KMS-11 (cell line): ENCODE results near the gene PHF20.
"Not testable (repeated sequence)": the region's sequence is repeated elsewhere in the genome, so short reads cannot be mapped to it uniquely, and the experiment has no call there.

Experiments
- H2AFZ ChIP-seq: fragments of 200-600 bp; sonication (generic); 2 replicates; pipeline ENCODE4 v1.6.1; 2016; ENCODE audit warnings: antibody characterized with exemption, mixed run types, low read depth
- H3K27ac ChIP-seq: fragments of 200-600 bp; sonication (generic); 2 replicates; pipeline ENCODE4 v1.6.1; 2016; ENCODE audit warnings: mild to moderate bottlenecking, mixed run types
- H3K27me3 ChIP-seq: fragments of 200-600 bp; sonication (generic); 2 replicates; pipeline ENCODE4 v1.6.1; 2017; ENCODE audit warnings: mild to moderate bottlenecking, low read depth, mixed run types, moderate library complexity; ENCODE audit not compliant: insufficient read depth
- H3K36me3 ChIP-seq: fragments of 200-600 bp; sonication (generic); 2 replicates; pipeline ENCODE4 v1.6.1; 2017; ENCODE audit warnings: mild to moderate bottlenecking, mixed run types; ENCODE audit not compliant: insufficient read depth
- H3K4me1 ChIP-seq: fragments of 200-600 bp; sonication (generic); 2 replicates; pipeline ENCODE4 v1.6.1; 2016; ENCODE audit warnings: mild to moderate bottlenecking, low read depth, mixed run types; ENCODE audit not compliant: poor library complexity, severe bottlenecking
- H3K4me2 ChIP-seq: fragments of 200-600 bp; sonication (generic); 2 replicates; pipeline ENCODE4 v1.7.0; 2016; ENCODE audit warnings: mild to moderate bottlenecking, mixed run types
- H3K4me3 ChIP-seq: fragments of 200-600 bp; sonication (generic); IDR thresholded peaks from 2 replicates; pipeline ENCODE4 v1.6.1; 2017; ENCODE audit warnings: low read depth, low read length, mixed read lengths; ENCODE audit not compliant: insufficient read depth
- H3K79me2 ChIP-seq: fragments of 200-600 bp; sonication (generic); 2 replicates; pipeline ENCODE4 v1.6.1; 2016; ENCODE audit warnings: low read depth, mixed run types; ENCODE audit not compliant: insufficient read depth
- H3K9ac ChIP-seq: fragments of 200-600 bp; sonication (generic); 2 replicates; pipeline ENCODE4 v1.6.1; 2016; ENCODE audit warnings: mild to moderate bottlenecking, mixed run types
- H4K20me1 ChIP-seq: fragments of 200-600 bp; sonication (generic); 2 replicates; pipeline ENCODE4 v1.6.1; 2016; ENCODE audit warnings: mild to moderate bottlenecking, mixed run types; ENCODE audit not compliant: insufficient read depth
- TF ChIP-seq, protein P1 (sequence below): fragments of 200-600 bp; sonication (generic); conservative IDR thresholded peaks from 2 replicates; pipeline ENCODE4 v1.6.1; 2017; ENCODE audit warnings: low read depth, mild to moderate bottlenecking, antibody characterized with exemption, low read length, moderate library complexity, mixed read lengths

Gene PHF20

GRCh38 chr20:35878113-35878625 is 106.4 kb downstream of the PHF20 start:
- Histone ChIP-seq H3K27me3 (no peaks in the 10 kb centered on the region), H3K36me3 (no peaks in the 10 kb centered on the region), H3K4me1 (no peaks in the 10 kb centered on the region), H3K79me2 (no peaks in the 10 kb centered on the region), H3K9ac (no peak overlapping the region), H3K27ac (no peak overlapping the region), H2AFZ (no peak overlapping the region), H3K4me2 (no peak overlapping the region), H4K20me1 (no peaks in the 10 kb centered on the region), H3K4me3 (no peak overlapping the region)
- TF ChIP-seq, protein P1, sequence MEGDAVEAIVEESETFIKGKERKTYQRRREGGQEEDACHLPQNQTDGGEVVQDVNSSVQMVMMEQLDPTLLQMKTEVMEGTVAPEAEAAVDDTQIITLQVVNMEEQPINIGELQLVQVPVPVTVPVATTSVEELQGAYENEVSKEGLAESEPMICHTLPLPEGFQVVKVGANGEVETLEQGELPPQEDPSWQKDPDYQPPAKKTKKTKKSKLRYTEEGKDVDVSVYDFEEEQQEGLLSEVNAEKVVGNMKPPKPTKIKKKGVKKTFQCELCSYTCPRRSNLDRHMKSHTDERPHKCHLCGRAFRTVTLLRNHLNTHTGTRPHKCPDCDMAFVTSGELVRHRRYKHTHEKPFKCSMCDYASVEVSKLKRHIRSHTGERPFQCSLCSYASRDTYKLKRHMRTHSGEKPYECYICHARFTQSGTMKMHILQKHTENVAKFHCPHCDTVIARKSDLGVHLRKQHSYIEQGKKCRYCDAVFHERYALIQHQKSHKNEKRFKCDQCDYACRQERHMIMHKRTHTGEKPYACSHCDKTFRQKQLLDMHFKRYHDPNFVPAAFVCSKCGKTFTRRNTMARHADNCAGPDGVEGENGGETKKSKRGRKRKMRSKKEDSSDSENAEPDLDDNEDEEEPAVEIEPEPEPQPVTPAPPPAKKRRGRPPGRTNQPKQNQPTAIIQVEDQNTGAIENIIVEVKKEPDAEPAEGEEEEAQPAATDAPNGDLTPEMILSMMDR = no peak

DNA sequence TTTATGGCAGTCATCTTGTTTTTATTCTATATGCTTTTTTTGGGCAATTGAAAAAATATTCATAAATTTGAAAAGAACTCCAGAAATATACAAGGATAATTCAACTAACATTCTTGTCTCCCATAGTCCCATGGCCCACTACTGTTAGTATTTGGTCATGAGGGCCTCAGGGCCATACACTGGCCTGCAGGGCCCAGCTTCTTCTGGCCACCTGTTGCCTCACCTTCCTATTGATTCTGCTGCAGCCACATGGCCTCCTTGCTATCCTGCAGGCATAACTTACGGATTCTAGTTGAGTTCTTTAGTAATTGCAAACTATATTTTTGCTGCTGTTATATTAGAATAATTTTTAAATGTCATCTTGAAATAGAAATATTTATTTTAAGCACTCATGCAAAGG is 109.9 kb downstream of the PHF20 start:
- Histone ChIP-seq H4K20me1 (no peaks in the 10 kb centered on the region), H3K27ac (no peak overlapping the region), H2AFZ (no peak overlapping the region), H3K4me1 (peaks cover 6% of the 10 kb centered on the region), H3K4me3 (no peak overlapping the region), H3K36me3 (no peaks in the 10 kb centered on the region), H3K27me3 (no peaks in the 10 kb centered on the region), H3K79me2 (no peaks in the 10 kb centered on the region), H3K9ac (no peak overlapping the region), H3K4me2 (no peak overlapping the region)
- TF ChIP-seq, protein P1 = no peak

- not testable (repeated sequence) for H3K4me1 ChIP-seq, H3K4me2 ChIP-seq, H3K27ac ChIP-seq, H4K20me1 ChIP-seq, H3K9ac ChIP-seq, H3K4me3 ChIP-seq, H3K79me2 ChIP-seq, H3K27me3 ChIP-seq, H2AFZ ChIP-seq, H3K36me3 ChIP-seq
Measured at GRCh38 chr20:35882427-35883161, 110.8 kb downstream of the PHF20 start.

GRCh38 chr20:35883336-35883777 is 111.5 kb downstream of the PHF20 start:
- no peaks in the 10 kb centered on the region for H4K20me1 ChIP-seq
- H3K4me1 ChIP-seq = peaks cover 6% of the 10 kb centered on the region
- no peaks in the 10 kb centered on the region for H3K27me3 ChIP-seq
- H3K9ac ChIP-seq = no peak overlapping the region
- no peak overlapping the region for H3K4me3 ChIP-seq
- no peak overlapping the region for H3K27ac ChIP-seq
- H2AFZ ChIP-seq = no peak overlapping the region
- H3K36me3 ChIP-seq = no peaks in the 10 kb centered on the region
- H3K79me2 ChIP-seq = no peaks in the 10 kb centered on the region
- TF ChIP-seq, protein P1 = no peak
- H3K4me2 ChIP-seq = no peak overlapping the region
